Stimulated activated CD4-positive, alpha-beta T cell treated with anti-CD3 and anti-CD28 coated beads, Interleukin-2, amount 100 ng/mL, for 48 hours (primary cell): ENCODE data around the gene OR4X1.
"Not testable (repeated sequence)": the region's sequence is repeated elsewhere in the genome, so short reads cannot be mapped to it uniquely, and the experiment has no call there.

Experiments
- DNase-seq, 2 donors: peaks; one replicate each; pipeline ENCODE4 v3.0.0-alpha.2; 2020

OR4X1 gene

GRCh38 chr11:48263423-48263911 lies at the start of gene OR4X1:
TSS of gene OR4X1 (plus strand) at chr11:48263861. CDS start at chr11:48263861, 0 bp downstream.
- no peak for DNase-seq

- DNase-seq, result no peak
Observed at GRCh38 chr11:48216510-48216909, 47.2 kb upstream of the OR4X1 start, which contains the start of gene OR4B1. TSS of gene OR4B1 (plus strand) at chr11:48216810. CDS start at chr11:48216810, 0 bp downstream.

- DNase-seq, result no peak
Observed at GRCh38 chr11:48228761-48229160, 34.9 kb upstream of the OR4X1 start.

- not testable (repeated sequence) for DNase-seq
Observed at GRCh38 chr11:48230057-48230456, 33.6 kb upstream of the OR4X1 start.

GRCh38 chr11:48237727-48238126 lies 25.9 kb upstream of the OR4X1 start:
- no peak for DNase-seq

GRCh38 chr11:48242501-48242900 lies 21.2 kb upstream of the OR4X1 start:
- DNase-seq, result no peak

GRCh38 chr11:48244804-48245203 lies 18.9 kb upstream of the OR4X1 start, which contains the start of gene OR4X2:
TSS of gene OR4X2 (plus strand) at chr11:48245104. CDS start at chr11:48245104, 0 bp downstream.
- DNase-seq, result no peak

- no peak for DNase-seq
Observed at GRCh38 chr11:48248902-48249301, 14.8 kb upstream of the OR4X1 start.

- DNase-seq, result no peak
Observed at GRCh38 chr11:48261600-48261999, 2.1 kb upstream of the OR4X1 start.

- no peak for DNase-seq
Observed at GRCh38 chr11:48270621-48271020, 7.0 kb downstream of the OR4X1 start.

- DNase-seq, result no peak
Observed at GRCh38 chr11:48272606-48273005, 8.9 kb downstream of the OR4X1 start.

GRCh38 chr11:48305923-48306322 lies 42.3 kb downstream of the OR4X1 start, which contains the start of gene OR4S1:
TSS of gene OR4S1 (plus strand) at chr11:48306223. CDS start at chr11:48306223, 0 bp downstream.
- DNase-seq, result no peak

GRCh38 chr11:48307760-48308386 lies 44.2 kb downstream of the OR4X1 start:
- peak; percentile 64 to 74 for DNase-seq

- not testable (repeated sequence) for DNase-seq
Observed at GRCh38 chr11:48313590-48313989, 49.9 kb downstream of the OR4X1 start.
